GM19239 (cell line): Measurements from ENCODE around the gene HMGCLL1.

Experiments
- DNase-seq: peaks from one replicate; pipeline ENCODE4 v3.0.0; 2011; ENCODE audit warnings: low spot score; ENCODE audit not compliant: insufficient read length
- FAIRE-seq: peaks from 2 replicates; lab custom pipeline; 2011; peaks lifted over from hg19 to GRCh38; lab: Jason Lieb, UNC

HMGCLL1 gene

DNA sequence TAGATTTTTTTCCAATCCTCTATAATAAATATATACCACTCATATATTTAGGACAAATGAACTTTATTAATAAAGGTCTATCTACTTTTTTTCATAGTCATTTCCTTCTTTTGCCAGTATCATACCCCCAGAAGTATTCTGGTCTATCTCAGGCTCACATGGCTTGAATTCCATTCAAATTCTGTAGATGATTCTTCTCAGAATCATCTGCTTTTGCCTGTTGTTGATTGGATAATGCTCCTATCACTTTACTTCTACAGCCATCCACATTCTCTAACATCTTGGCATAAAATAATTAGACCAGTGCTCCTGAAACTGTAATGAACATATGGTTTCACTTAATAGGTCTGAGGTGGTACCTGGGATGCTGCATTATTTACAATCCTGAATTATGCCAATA lies 130.5 kb downstream of the HMGCLL1 start:
- DNase-seq (no peak), FAIRE-seq (no peak)

DNA sequence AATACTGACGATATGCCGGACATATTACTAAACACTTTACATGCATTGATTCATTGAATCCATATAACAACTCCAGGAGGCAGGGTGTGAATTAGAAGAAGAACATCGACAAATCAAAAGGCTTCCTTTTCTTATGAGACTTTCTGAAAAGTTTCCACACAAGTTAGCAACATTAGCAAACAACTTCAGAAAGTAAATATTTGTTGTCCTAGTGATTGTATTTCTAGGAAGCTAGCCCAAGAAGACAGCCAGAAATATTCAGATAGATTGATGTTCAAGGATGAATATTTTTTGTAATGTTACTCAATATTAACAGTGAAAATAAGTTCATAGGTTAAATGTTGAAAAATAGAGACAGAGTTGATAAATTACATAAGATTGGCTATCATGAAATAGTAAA lies 131.1 kb downstream of the HMGCLL1 start:
- FAIRE-seq (no peak), DNase-seq (no peak)

DNA sequence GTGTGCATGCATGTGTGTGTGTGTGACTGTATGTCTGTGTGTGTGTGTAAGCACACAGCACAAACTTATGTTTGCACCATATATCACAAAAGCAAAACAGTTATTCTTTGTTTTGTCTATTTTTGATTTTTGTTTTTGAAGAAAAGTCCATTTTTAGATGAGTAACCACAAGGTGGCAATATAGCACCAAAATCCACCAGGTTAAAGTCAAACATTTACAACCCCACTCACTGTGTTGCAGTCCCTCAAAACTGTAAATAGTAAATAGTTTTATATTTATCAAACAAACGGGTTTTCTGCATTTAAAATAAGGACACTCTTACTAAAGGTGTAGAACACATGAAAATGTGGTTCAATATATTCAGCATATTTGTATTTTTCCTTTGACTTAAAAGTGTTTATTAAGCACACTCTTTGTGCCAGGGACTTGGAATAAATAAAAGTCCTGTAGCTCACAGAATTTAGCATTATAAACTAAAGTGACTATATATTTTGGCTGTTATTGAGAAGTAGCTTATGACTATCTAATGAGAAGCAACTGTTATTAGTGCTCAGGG lies 133.3 kb downstream of the HMGCLL1 start:
- no peak for DNase-seq
- FAIRE-seq, result peak; percentile 54

DNA sequence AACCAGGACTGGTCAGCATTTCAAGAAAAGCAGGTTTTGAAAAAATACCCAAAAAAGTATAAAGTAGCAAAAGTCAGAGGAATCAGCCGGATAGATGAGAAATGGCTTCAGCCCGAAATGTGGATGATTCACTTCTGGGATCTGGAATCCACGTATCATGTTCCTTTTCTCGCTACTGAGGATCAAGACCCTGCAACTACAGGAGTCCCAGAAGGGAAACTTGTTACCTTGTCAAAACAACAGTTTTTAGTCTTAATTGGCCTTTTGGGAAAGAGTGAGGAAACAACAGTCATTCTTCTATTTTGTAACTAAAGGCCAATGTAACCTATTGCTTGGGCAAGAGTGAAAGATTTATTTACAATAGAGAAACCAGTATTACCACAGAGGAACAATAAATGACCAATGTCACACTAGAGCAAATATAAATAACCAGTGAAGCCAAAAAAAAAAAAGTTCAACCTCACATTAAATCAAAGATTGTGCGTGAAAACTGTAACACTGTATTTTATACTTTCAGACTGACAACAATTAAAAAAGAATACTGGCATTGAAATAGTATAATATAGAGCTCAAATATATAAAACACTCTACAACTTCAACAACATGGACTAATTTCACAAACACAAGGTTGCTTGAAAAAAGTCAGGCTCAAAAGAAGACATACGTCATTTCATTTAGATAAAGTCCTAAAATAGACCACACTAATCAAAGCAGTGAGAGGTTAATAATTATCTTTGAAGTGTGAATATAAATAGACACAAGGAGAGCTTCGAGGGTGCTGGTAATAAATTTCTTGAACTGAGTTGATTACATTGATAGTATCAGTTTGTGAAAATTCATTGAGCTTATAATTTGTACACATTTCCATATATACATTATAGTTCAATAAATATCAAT lies 135.5 kb downstream of the HMGCLL1 start:
- no peak for DNase-seq

DNA sequence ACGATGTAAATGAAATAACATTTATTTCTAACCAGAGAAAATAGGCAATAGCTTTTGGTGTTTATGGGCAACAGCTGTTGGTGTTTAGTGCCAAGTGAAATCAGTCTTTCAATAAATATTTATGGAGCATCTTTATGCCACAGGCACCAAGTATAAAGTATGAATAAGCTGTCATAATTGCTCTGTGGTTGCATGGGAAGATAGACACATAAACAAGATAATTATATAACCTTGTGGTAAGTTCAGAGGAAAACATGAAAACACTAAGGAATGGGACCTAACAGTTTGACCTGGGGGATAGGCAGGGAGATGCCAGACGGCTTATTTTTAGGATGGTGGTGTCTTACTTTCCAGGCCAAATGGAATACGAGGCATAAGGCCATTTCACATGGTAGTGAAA lies 140.8 kb downstream of the HMGCLL1 start:
- no peak for FAIRE-seq
- no peak for DNase-seq

More for the DNA sequence above, 135.5 kb downstream of the HMGCLL1 start:
- FAIRE-seq, result no peak

DNA sequence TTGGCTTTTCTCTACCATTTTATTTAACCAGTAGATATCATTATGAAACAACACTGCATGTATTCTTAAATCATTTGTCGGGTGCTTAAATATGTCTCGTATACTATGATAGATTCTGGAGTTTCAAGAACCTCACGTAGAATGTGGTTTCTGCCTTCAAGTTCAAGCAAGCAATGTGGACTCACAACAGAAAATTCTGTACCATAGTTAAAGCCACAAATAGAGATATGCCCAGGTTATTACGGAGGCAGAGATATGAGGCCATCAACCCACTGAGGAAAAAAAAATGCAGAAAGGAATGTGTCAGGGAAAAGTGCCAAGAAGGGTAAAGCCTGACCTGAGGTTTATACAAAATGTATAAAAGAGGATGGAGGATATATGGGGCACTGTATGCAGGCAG lies 141.9 kb downstream of the HMGCLL1 start:
- FAIRE-seq, result no peak
- no peak for DNase-seq

DNA sequence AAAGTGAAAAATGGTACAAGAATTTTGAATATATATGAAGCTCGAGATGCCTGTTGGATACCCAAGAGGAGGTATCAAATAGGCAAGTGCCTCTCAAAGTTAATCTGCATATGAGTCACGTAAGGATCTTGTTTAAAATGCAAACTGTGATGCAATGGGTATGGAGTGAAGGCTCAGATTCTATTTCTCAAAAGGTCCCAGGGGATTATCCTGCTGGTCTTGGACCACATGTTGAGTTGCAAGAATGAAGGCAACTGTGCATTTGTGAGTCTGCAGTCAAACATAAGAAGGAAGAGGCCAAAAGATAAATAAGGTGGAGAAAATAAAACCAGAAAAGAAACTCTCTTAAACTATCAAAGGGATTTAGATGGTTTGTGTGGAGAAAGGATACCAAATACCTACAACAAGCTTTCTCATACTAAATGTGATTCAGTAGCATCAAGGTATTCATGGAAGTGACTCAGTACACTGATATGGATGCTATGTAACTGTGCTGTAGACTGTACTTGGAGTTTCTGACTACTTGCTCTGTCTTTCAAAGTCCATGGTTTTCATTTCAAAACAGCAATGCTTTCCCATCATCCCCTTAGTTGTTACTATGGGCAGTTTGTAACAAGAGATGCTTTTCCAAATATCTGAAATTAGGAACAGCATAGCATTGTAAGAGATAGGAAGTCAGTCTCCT lies 145.4 kb downstream of the HMGCLL1 start:
- DNase-seq, result no peak
- no peak for FAIRE-seq

DNA sequence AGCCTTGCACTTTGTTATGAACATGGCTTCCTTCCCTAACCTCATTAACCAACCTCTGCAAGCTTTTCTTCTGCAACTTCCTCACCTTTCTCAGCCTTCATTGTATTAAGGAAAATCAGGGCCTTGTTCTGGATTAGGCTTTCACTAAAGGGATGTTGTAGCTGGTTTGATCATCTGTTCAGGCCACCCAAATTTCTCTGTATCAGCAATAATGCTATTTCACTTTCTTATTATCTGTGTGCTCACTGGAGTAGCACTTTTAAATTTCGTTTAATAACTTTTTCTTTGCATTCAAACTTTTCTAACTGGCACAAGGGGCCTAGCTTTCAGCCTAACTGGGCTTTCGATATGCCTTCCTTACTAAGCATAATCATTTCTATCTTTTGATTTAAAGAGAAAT lies 155.1 kb downstream of the HMGCLL1 start:
- no peak for DNase-seq
- FAIRE-seq, result no peak

DNA sequence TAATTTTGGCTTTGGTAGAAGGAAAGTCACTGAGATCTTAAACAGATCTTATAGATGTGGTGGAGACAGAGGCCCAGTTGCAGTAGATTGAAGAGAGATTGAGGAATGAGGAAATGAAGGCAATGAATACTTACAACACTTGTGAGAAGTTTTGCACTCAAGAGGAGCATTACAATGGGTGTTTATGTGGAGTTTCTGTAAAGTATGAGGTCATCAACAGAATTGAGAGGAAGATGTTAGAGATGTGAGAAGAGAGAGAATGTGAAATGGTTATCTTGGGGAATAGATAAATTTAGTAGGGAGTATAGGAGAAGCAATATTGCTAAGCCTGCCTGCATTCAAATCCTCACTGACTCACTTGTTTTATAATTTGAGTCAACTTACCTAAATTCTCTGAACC lies 168.3 kb downstream of the HMGCLL1 start:
- no peak for DNase-seq
- no peak for FAIRE-seq

DNA sequence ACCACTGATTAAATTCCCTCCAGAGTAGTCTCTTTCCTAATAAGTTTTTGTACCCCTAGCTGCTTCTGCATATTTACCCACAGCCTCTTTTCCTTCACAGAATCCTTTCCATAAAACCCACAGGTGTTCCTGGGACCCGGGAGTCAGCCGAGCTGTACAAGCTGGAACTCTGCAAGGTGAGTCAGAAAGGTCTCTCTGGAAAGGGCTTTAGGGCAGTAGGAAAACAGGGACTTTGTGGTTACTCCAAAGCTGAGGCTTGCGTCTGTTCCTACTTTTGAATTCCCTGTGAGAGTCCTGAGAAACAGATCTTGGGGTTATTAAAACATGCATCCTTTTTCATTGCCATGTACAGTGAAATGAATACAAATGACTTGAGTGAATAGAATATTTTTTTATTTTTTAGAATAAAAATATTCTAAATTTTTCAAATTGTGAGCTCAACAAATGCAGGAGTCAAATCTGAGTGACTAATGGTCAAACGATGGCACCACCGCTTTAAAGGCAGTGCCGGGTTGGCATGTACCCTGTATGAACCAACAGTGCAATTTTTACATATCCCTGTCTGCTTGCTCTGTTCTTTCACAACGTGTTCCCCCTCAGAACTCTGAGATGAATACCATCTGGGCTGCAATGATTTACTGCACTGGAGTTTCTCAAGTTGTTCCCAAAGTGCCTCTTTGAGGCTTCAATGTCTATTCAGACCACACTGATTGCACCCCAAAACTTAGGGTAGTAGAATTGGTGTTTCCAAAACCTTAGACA lies 173.3 kb downstream of the HMGCLL1 start:
- DNase-seq (no peak), FAIRE-seq (no peak)

DNA sequence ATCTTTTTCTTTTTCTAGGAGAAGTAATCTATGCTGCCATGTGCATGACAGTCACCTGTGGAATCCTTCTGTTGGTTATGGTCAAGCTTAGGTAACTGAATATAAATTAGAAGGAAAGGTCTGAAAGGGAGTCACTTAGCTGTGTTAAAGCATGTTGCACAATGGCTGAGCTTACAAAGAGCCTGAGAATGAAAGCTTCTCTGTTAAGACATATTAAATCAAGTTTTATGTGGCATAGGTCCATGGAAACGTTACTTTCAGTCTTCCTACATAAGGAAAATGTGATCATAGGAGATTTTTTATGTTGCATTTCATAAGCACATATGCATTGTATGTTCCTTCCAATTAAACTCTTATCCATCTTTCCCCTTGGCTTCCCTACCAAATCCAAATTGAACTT lies 179.6 kb downstream of the HMGCLL1 start:
- FAIRE-seq (no peak), DNase-seq (no peak)

DNA sequence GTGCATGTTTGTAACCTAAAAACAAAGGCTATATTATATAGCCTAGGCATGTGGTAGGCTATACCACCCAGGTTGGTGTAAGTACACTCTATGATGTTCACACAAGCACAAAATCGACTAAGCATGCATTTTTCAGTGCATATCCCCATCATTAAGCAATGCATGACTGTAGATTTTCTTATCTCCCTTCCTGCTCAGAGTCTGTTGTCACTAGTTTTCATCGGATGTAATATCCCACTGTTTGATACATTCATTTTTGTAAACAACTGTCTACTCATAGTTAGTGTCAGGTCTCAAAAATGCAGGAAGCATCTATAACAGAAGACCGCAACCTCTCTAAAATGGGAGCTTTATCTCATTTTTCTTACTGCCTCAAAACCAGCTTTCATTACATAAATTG lies 181.0 kb downstream of the HMGCLL1 start:
- FAIRE-seq (no peak), DNase-seq (no peak)

DNA sequence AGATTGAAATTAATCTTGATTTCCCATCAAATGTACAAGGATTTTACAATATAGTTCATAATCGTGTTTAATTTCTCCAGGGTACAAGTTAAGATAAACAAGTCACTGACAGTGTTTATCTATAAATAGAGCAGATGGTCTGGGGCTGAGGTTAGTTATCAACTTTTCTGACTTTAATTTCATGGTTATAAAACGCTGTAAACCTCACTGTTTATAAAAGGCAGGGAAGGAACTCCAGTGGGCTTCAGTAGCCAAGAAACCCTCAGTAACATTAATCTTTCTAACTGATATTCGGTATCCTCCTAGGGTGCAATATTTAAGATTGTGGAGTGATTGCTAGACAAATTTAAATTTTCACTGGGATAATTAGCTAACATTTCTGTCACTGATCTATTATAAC lies 183.1 kb downstream of the HMGCLL1 start:
- DNase-seq (no peak), FAIRE-seq (no peak)

DNA sequence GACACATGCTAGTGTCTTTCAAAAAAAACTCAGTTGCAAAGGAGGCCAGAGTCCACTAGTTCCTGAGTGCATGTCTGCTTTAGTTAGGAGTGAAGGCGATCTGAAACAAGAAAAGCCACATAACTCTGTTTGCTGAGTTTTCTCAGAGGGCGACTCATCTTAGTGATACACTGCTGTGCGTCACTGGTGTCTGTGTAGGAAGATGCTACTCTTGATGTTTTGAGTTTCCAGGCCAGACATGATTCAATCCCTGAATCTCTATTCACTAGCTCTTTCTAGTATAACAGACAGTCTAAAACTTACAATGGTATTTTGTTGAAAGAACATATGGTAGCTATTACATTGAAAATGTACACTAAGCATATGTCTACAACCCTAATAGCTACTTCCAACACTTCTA lies 190.8 kb downstream of the HMGCLL1 start:
- FAIRE-seq (no peak), DNase-seq (no peak)
